ENCODE measurements around the gene LILRA5.
"Not testable (repeated sequence)": the region's sequence is repeated elsewhere in the genome, so short reads cannot be mapped to it uniquely, and the experiment has no call there.

- not testable (repeated sequence) for TF ChIP-seq EZH2 (IDR thresholded peaks at IDR 0.05; ENCODE audit: borderline replicate concordance, low read depth, low read length, poor library complexity, severe bottlenecking)
- TF ChIP-seq, protein P1, sequence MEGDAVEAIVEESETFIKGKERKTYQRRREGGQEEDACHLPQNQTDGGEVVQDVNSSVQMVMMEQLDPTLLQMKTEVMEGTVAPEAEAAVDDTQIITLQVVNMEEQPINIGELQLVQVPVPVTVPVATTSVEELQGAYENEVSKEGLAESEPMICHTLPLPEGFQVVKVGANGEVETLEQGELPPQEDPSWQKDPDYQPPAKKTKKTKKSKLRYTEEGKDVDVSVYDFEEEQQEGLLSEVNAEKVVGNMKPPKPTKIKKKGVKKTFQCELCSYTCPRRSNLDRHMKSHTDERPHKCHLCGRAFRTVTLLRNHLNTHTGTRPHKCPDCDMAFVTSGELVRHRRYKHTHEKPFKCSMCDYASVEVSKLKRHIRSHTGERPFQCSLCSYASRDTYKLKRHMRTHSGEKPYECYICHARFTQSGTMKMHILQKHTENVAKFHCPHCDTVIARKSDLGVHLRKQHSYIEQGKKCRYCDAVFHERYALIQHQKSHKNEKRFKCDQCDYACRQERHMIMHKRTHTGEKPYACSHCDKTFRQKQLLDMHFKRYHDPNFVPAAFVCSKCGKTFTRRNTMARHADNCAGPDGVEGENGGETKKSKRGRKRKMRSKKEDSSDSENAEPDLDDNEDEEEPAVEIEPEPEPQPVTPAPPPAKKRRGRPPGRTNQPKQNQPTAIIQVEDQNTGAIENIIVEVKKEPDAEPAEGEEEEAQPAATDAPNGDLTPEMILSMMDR (conservative IDR thresholded peaks at IDR 0.05; ENCODE audit: low read depth, low read length), result not testable (repeated sequence)
Observed at GRCh38 chr19:54278571-54279195, 34.3 kb downstream of the LILRA5 start.
